ENCODE measurements around the gene BMP7. TPM values are rescaled to one million over a fixed set of nuclear protein-coding genes. Genes with fewer than 3 reads are reported as not detected.

The BMP7 gene
- total RNA-seq, 1 donor from 2014 or later: 17.2 TPM

DNA sequence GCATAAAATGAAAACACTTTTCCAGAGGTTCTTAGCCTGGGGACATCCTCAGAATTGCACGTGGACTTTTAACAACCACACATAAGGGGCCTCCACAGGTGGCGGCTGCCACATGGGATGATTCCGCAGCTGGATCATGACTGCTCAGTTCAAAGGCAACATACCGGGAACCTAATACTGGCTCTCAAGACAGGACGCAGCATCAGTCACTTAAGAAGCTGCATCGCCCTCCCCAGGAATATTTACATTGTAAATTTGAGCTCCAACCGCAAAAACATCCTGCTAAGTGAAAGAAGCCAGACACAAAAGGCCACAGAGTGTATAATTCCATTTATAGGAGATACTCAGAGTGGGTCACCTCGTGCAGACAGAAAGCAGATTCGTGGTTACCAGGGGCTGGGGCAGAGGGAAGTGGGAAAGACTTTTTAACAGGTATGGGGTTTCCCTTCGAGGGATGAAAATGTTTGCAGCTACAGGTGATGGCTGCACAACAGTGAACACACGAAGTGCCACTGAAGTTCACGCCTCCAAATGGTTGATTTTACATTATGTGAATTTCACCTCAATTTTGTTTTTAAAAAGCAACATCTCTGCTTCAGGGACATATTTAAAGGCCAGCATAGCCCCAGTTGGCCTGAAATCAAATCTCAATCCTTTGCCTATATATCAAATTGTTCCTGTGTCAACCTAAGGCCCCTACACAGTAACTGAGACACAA, 141.5 kb downstream of the BMP7 start:
- intact Hi-C loops (cut with DNase I): no loop called here
- DNase-seq (ENCODE audit: extremely low spot score in 2 of 2): no peak
- H3K9me3 ChIP-seq: no peaks in the 10 kb centered on the region
- no peak overlapping the region for H3K4me3 ChIP-seq
- no peaks in the 10 kb centered on the region for H3K36me3 ChIP-seq
- TF ChIP-seq POLR2A (IDR thresholded peaks at IDR 0.05) (no peak), CTCF (IDR thresholded peaks at IDR 0.05) (no peak), POLR2AphosphoS5 (IDR thresholded peaks at IDR 0.05; ENCODE audit: insufficient read depth in 1 of 2, low read depth in 1 of 2) (no peak)
- H3K4me1 ChIP-seq: no peaks in the 10 kb centered on the region
- no peaks in the 10 kb centered on the region for H3K27me3 ChIP-seq
- no peak overlapping the region for H3K27ac ChIP-seq

GRCh38 chr20:57124366-57124765, 142.1 kb downstream of the BMP7 start:
- intact Hi-C loops (cut with DNase I): no loop called here

DNA sequence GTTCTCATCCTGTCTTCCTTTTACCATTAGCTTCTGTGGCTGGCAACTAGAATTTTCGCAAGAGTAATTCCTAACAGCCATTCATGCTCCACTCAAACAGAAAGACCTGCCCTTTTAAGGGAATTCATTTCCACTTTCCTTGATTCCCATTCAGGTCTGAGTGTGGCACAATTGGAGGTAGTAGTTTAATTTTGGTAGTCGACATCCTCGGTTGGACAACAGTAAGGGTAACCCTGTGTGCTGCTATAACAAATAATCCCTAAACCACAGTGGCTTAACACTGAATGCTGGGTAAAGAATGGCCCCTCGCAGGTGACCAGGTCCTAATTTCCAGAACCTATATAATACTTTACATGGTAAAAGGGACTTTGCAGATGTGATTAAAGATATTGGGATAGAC, 142.9 kb downstream of the BMP7 start:
- no peak for DNase-seq (ENCODE audit: extremely low spot score in 2 of 2)
- TF ChIP-seq POLR2AphosphoS5 (IDR thresholded peaks at IDR 0.05; ENCODE audit: insufficient read depth in 1 of 2, low read depth in 1 of 2) (no peak), CTCF (IDR thresholded peaks at IDR 0.05) (no peak), POLR2A (IDR thresholded peaks at IDR 0.05) (no peak)
- Histone ChIP-seq H3K36me3 (no peaks in the 10 kb centered on the region), H3K4me1 (no peaks in the 10 kb centered on the region), H3K27me3 (no peaks in the 10 kb centered on the region), H3K9me3 (no peaks in the 10 kb centered on the region), H3K27ac (no peak overlapping the region), H3K4me3 (no peak overlapping the region)
- intact Hi-C loops (cut with DNase I): no loop called here

More at GRCh38 chr20:57124366-57124765, 142.1 kb downstream of the BMP7 start:
- no peak for DNase-seq (ENCODE audit: extremely low spot score in 2 of 2)
- Histone ChIP-seq H3K36me3 (no peaks in the 10 kb centered on the region), H3K9me3 (no peaks in the 10 kb centered on the region), H3K27me3 (no peaks in the 10 kb centered on the region), H3K4me3 (no peak overlapping the region), H3K27ac (no peak overlapping the region), H3K4me1 (no peaks in the 10 kb centered on the region)
- no peak for TF ChIP-seq CTCF (IDR thresholded peaks at IDR 0.05)

DNA sequence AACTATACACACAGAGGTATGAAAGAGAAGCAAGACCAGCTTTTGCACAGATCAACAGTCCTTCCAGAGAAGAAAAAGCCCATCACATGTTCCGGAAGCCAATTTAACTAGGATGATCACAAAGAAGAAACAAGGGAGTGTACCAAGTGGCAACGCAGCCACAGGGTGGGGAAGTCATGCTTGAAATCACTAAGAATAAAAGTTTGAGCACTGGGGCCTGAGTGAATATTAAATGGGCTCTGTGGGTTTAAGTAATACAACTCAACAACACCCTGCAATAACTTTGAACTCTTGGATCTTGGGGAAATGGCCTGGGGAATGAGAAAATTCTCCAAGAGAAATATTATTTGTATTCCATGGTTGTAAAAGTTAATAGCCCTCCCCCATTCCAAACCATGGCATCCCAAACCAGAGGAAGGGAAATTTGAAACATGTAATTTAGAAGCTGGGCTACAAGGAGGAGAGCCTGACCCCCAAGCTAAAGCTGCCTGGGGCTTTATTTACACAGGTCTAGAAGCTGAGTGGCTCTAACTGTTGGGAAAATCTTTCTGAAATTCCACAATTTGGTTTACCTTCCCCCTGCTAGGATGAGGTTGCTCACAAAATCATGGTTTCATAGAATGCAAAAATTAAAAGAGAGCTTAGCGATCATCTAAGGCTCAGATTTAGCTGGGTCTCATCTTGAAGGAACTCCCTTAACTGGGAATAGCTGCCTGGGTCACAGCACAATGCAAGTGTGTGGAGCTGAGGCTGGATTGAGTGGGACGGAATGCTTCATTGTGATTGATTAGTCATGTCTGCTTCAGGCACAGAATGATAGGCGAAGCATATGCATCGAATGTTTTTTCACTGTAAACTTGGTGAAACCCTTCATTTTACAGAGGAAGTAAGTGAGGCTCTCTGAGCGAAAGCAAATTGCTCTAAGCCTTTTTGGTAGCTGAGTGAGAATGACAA, 143.6 kb downstream of the BMP7 start:
- Histone ChIP-seq H3K4me3 (no peak overlapping the region), H3K36me3 (no peaks in the 10 kb centered on the region), H3K27me3 (no peaks in the 10 kb centered on the region), H3K4me1 (no peaks in the 10 kb centered on the region), H3K27ac (no peak overlapping the region), H3K9me3 (no peaks in the 10 kb centered on the region)
- intact Hi-C loops (cut with DNase I): no loop called here
- DNase-seq (ENCODE audit: extremely low spot score in 2 of 2): no peak
- TF ChIP-seq CTCF (IDR thresholded peaks at IDR 0.05) (no peak), POLR2A (IDR thresholded peaks at IDR 0.05) (no peak), POLR2AphosphoS5 (IDR thresholded peaks at IDR 0.05; ENCODE audit: insufficient read depth in 1 of 2, low read depth in 1 of 2) (no peak)

- Histone ChIP-seq H3K9me3 (no peaks in the 10 kb centered on the region), H3K27me3 (no peaks in the 10 kb centered on the region), H3K36me3 (no peaks in the 10 kb centered on the region), H3K4me3 (no peak overlapping the region), H3K4me1 (no peaks in the 10 kb centered on the region), H3K27ac (no peak overlapping the region)
- intact Hi-C loops (cut with DNase I): no loop called here
- no peak for DNase-seq (ENCODE audit: extremely low spot score in 2 of 2)
- TF ChIP-seq POLR2A (IDR thresholded peaks at IDR 0.05): no peak
- TF ChIP-seq CTCF (IDR thresholded peaks at IDR 0.05): no peak
- no peak for TF ChIP-seq POLR2AphosphoS5 (IDR thresholded peaks at IDR 0.05; ENCODE audit: insufficient read depth in 1 of 2, low read depth in 1 of 2)
Measured at GRCh38 chr20:57118964-57119363, 147.5 kb downstream of the BMP7 start.
